DMS153 treated with DMSO at 0.1 percent for 48 hours (cell line): Measurements from ENCODE around the gene CAPN11.

Experiments used
- DNase-seq: peaks from one replicate; lab custom pipeline; 2025; ENCODE audit not compliant: unreplicated experiment; lab: John Stamatoyannopoulos, UW

The CAPN11 gene

DNA sequence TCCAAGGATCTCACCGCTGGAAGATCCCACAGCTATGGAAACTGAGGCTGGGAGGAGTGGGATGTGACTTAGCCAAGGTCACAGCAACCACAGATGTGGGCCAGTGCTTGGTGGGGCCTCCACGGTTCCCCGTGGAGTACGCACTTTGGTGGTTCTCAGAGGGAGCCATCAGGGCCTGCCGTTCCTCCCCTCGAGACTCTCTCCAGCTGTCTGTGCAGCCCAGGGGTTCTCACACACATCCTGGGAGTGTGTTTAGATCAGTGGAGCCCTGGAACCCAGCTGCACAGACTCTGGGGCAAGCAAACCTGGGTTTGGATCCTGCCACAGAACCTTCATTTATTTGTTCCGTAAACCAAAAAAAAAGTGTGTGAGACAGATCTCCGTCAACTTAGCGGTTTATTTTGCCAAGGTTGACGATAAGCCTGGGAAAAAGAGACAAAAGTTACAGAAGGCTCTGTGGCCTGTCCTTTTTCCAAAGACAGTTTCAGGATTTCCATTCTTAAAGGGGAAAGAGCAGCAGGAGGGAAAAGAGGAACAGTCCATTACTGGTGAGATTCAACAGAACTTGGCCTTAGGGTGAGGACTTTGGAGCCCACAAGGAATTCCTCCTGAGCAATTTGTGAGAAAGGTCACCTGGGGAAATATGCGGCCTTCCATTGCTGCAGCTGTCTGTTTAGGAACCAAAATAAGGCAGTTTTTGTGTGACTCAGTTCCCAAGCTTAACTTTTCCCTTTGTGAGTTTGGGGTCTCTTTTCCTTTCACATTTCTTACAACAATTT, 44.5 kb downstream of the CAPN11 start:
- no peak for DNase-seq

GRCh38 chr6:44203955-44204354, 45.3 kb downstream of the CAPN11 start:
- no peak for DNase-seq

DNA sequence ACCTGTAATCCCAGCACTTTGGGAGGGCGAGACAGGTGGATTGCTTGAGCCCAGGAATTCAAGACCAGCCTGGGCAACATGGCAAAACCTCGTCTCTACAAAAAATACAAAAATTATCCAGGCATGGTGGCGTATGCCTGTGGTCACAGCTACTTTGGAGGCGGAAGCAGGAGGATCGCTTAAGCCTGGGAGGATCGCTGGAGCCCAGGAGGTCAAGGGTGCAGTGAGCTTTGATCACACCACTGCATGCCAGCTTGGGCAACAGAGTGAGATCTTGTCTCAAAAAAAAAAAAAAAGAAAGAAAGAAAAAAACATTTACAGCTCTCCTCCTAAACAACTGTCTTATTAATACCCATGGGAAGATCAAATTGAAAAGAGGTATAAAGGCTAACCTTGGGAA, 49.3 kb downstream of the CAPN11 start:
- DNase-seq: no peak

- DNase-seq: no peak
These were observed 52.7 kb downstream of the CAPN11 start for GRCh38 chr6:44211284-44211683.

GRCh38 chr6:44214307-44214706, 55.7 kb downstream of the CAPN11 start:
- DNase-seq: no peak

- no peak for DNase-seq
These were observed 58.2 kb downstream of the CAPN11 start, which contains the start of gene MYMX for GRCh38 chr6:44216677-44217331. Gene MYMX (plus strand): TSS chr6:44216926. CDS start chr6:44217472, 546 bp downstream.

DNA sequence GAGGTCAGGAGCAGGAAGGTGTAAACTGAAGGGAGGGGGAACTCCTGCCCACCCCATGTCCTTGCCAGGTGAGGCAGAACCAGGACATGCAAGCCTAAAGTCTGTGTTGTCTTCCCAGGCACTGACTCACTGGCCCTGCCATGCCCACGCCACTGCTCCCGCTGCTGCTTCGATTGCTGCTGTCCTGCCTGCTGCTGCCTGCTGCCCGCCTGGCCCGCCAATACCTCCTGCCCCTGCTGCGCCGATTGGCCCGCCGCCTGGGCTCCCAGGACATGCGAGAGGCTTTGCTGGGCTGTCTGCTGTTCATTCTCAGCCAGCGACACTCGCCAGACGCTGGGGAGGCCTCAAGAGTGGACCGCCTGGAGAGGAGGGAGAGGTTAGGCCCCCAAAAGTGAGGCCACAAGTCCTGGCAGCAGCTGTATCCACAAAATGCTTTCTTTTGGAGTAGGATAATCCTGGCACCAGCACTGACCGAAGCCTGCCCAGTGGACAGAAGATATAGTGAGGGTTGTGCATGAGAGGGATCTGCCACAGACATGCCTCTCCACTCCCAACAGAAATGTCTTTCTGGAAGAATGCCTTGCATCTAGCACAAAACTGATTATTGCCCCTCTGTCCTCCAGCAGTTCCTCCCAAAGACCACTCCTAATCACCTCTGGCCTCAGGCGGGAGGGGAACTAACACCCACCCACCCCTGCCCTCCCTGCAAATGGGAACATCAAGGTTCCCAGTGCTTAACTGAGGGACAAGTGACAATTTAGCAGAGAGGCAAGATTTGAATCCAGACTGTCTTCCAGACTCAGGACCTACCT, 58.9 kb downstream of the CAPN11 start:
- no peak for DNase-seq

- DNase-seq: peak; percentile 55
These were observed 60.6 kb downstream of the CAPN11 start for GRCh38 chr6:44219053-44219814.

GRCh38 chr6:44219815-44220784, 61.5 kb downstream of the CAPN11 start:
- DNase-seq: no peak

- DNase-seq: no peak
These were observed 62.3 kb downstream of the CAPN11 start for GRCh38 chr6:44220913-44221290.

DNA sequence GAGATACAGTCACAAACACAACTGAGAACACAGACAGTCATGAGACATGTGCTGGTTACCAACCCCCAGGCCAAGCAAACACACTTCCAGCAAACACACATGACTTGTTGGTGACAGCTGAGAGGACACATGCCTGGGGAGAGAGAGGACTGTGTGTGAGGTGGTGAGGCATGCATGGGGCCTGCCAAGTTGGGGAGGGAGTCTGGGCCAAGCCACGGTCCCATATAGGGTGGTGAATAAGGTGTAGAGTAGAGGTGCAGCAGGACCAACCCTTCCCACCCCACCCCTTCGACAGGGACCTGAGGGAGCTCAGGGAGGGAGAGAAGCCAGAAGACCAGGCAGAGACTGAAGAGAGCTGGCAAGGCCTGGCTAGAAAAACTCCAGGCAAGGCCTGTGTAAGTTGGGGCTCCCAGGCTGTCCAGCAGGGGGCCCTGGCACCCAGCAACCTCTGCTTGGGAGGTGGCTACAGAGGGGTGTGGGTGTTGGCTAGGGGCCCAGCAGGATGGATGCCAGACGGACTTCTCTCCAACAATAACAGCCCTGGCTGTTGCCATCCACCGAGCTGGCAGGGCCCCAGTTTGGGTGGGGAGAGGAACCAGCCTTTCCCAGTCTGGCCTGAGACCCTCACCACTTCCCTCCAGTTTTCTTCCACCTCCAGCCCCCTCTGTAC, 62.8 kb downstream of the CAPN11 start:
- peak; percentile 32 for DNase-seq

DNA sequence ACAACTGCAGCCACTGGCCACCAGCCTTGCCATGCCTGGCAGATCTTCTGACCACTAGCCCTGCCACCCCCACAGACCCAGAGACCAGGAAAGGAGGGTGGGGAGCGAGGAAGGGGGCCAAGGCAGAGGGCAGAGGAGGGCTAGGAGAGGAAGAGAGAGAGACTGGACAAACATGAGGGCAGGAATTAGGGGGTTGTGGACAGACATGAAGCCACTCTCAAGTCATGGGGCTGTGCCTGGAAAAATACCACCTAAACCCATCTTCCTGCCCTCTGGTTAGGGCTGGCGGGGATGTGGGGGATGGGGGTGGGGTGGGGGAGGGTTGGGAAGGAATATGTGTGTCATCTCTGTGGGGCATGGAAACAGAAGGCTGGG, 63.3 kb downstream of the CAPN11 start:
- DNase-seq: no peak

DNA sequence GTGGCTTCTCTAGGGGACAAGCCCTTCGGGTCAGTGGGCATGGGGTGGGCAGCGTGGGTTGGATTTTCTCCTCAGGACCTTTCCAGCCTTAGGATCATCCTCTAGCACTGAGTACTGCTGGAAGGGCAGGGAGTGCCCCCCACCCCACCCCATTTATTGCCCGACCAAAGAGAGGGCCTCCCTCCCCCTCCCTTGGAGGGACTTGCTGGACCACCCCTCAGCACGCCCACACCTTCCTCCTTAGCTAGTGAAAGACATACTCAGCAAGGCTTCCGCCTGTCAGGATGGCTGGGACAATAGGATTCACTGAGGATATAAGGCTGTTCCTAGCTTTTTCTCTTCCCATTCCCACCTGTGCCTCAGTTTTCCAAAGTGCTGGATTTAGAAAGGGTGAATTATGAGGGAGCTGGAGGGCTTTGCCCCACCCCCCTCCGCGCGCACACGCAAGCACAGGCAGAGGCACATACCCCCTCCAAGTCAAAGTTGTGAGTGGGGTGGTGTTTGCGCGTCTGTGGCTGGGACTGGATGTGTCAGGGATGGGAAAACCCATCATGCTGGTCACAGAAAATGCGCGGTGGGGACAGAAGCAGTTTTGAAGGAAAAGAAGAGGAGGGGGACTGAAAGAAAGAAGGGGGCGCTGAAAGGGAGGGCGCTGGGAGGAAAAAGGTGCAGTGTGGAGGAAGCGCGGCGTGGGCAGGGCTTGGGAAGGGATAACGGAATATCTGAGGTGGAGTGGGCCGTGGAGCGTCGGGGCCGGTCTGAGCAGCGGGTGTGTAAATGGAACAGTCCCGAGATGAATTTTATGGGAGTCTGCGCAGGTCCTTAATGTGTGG, 64.1 kb downstream of the CAPN11 start:
- peak; percentile 29 for DNase-seq

DNA sequence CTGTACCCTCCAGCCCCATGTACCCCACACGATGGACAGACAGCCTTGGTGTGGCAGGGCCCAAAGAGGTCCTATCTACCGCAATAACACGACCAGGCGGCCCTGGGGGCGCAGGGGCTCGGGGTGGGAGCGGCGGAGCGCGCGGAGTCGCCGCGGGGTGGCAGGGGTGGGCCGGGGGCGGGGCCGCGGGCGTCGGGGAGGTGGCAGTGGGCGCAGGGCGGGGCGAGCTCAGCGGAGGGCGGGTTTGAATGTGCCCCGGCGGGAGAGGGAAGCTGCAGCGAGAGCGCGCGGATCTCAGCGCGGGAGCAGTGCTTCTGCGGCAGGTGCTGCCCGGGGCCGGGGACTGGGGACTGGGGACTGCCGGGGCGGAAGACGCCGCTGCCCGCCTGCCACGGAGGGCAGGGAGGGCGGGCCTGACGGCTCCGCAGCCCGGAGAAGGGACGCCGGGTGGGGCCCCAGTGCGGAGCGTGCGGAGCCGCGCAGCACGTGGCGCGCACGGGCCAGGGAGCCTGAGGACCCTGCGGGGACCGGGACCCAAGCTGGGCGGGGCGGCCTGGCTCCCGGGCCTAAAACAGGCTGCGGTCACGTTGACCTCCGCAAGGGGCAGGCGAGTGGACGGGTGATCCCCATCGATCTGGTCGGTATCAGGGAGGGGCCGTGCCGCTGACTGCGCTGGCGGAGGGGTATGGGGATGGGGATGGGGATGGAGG, 64.9 kb downstream of the CAPN11 start, which contains the start of gene SLC29A1:
TSS of gene SLC29A1 (plus strand) at position 277 of the 710 bp plus-strand sequence. CDS start 3,719 bp downstream, outside the sequence.
- peak; percentile 65 for DNase-seq

- no peak for DNase-seq
These were observed 65.7 kb downstream of the CAPN11 start for GRCh38 chr6:44224029-44224964.

GRCh38 chr6:44224965-44225305, 66.3 kb downstream of the CAPN11 start:
- no peak for DNase-seq
